Calu3 (cell line): ENCODE results near the gene SLC38A8. TPM values are rescaled to one million over a fixed set of nuclear protein-coding genes. Genes with fewer than 3 reads are reported as not detected.

Experiments
- BruUV-seq: library from RNA; stranded (reverse); fragments of 400-500 nt; replicated peaks from 2 replicates; lab custom pipeline; 2021; lab: Mats Ljungman, UMichigan
- CTCF ChIA-PET: fragments of 300-600 bp; sonication (Branson Sonifier 250); formaldehyde crosslinking; loops from one replicate; lab custom pipeline; 2022; ENCODE audit warnings: antibody characterized with exemption; lab: Charles Lee
- DNase-seq: peaks from one replicate; pipeline ENCODE4 v3.0.0; 2022
- H3K27ac Mint-ChIP-seq: one replicate; pipeline ENCODE4 v1.8.0; 2022; ENCODE audit warnings: mixed read lengths; ENCODE audit not compliant: unreplicated experiment
- H3K27me3 Mint-ChIP-seq: one replicate; pipeline ENCODE4 v1.8.0; 2022; ENCODE audit warnings: mixed read lengths; ENCODE audit not compliant: unreplicated experiment
- H3K36me3 Mint-ChIP-seq: one replicate; pipeline ENCODE4 v1.8.0; 2022; ENCODE audit warnings: mild to moderate bottlenecking, moderate library complexity, mixed read lengths; ENCODE audit not compliant: insufficient read depth, unreplicated experiment
- H3K4me1 Mint-ChIP-seq: one replicate; pipeline ENCODE4 v1.8.0; 2022; ENCODE audit warnings: mild to moderate bottlenecking, low read depth, mixed read lengths; ENCODE audit not compliant: unreplicated experiment
- H3K4me3 Mint-ChIP-seq: one replicate; pipeline ENCODE4 v1.8.0; 2022; ENCODE audit warnings: mild to moderate bottlenecking, low read depth, moderate library complexity, mixed read lengths; ENCODE audit not compliant: unreplicated experiment
- H3K9me3 Mint-ChIP-seq: one replicate; pipeline ENCODE4 v1.8.0; 2022; ENCODE audit warnings: low read depth, mixed read lengths; ENCODE audit not compliant: unreplicated experiment
- CTCF ChIP-seq: fragments of 200-600 bp; IDR thresholded peaks from one replicate; pipeline ENCODE4 v1.8.0; 2022; ENCODE audit warnings: antibody characterized with exemption; ENCODE audit not compliant: unreplicated experiment
- intact Hi-C: fragments of 100-400 bp; cut with micrococcal nuclease; formaldehyde crosslinking; loops from one replicate; pipeline ENCODE4 v1.10.0; 2022; ENCODE audit not compliant: unreplicated experiment
- total RNA-seq: library from RNA; stranded (reverse); gene quantifications from 2 replicates; pipeline ENCODE4 v1.2.3, GENCODE V29; 2022

SLC38A8 gene
- total RNA-seq, 1 experiment from 2014 or later: not detected

- BruUV-seq: no TSS peak
- DNase-seq: no peak
- Mint-ChIP-seq H3K4me1 (no peaks in the 10 kb centered on the region), H3K27me3 (peaks cover 66% of the 10 kb centered on the region), H3K9me3 (peaks cover 8% of the 10 kb centered on the region), H3K36me3 (no peaks in the 10 kb centered on the region), H3K4me3 (no peak overlapping the region), H3K27ac (no peak overlapping the region)
- TF ChIP-seq CTCF: no peak
- intact Hi-C loops: no loop called here
- CTCF ChIA-PET: interaction anchor here (0.6 kb wide), 1 partner anchor 963 kb away, joined by 6 read pairs; no protein-coding TSS in a partner anchor
Measured at GRCh38 chr16:83979441-83979840, 63.2 kb downstream of the SLC38A8 start.

GRCh38 chr16:83978401-83978904, 64.1 kb downstream of the SLC38A8 start:
- Mint-ChIP-seq H3K4me3 (no peak overlapping the region), H3K4me1 (no peaks in the 10 kb centered on the region), H3K27me3 (peaks cover 72% of the 10 kb centered on the region), H3K9me3 (peaks cover 8% of the 10 kb centered on the region), H3K27ac (no peak overlapping the region), H3K36me3 (no peaks in the 10 kb centered on the region)
- DNase-seq: no peak
- CTCF ChIA-PET: interaction anchor here (0.5 kb wide), 1 partner anchor 251 kb away, joined by 6 read pairs; no protein-coding TSS in a partner anchor
- no TSS peak for BruUV-seq
- no peak for TF ChIP-seq CTCF
- intact Hi-C loops: no loop called here

GRCh38 chr16:83977056-83977815, 65.4 kb downstream of the SLC38A8 start:
- peaks cover 74% of the 10 kb centered on the region for H3K27me3 Mint-ChIP-seq
- H3K27ac Mint-ChIP-seq: no peak overlapping the region
- no peak for TF ChIP-seq CTCF
- no peaks in the 10 kb centered on the region for H3K4me1 Mint-ChIP-seq
- H3K36me3 Mint-ChIP-seq: no peaks in the 10 kb centered on the region
- intact Hi-C loops: no loop called here
- no peak for DNase-seq
- CTCF ChIA-PET: no interaction called here
- H3K9me3 Mint-ChIP-seq: peaks cover 8% of the 10 kb centered on the region
- no TSS peak for BruUV-seq
- no peak overlapping the region for H3K4me3 Mint-ChIP-seq

GRCh38 chr16:83975590-83976260, 66.9 kb downstream of the SLC38A8 start:
- no peak overlapping the region for H3K27ac Mint-ChIP-seq
- CTCF ChIA-PET: no interaction called here
- no peak for TF ChIP-seq CTCF
- no peak overlapping the region for H3K4me3 Mint-ChIP-seq
- H3K27me3 Mint-ChIP-seq: peaks cover 86% of the 10 kb centered on the region
- intact Hi-C loops: no loop called here
- BruUV-seq: no TSS peak
- DNase-seq: no peak
- no peaks in the 10 kb centered on the region for H3K4me1 Mint-ChIP-seq
- H3K36me3 Mint-ChIP-seq: no peaks in the 10 kb centered on the region
- peaks cover 8% of the 10 kb centered on the region for H3K9me3 Mint-ChIP-seq
